Ovary (tissue), 3 donors: ENCODE data around the gene CC2D1A.

Experiments used
- CTCF ChIP-seq, 3 donors: fragments of 450-650 bp in 2 of 3; fragments of 200-600 bp in 1 of 3; IDR thresholded peaks; one replicate each; pipeline versions ENCODE4 v1.5.1 to v1.8.0; 2016 to 2022; ENCODE audit warnings: antibody characterized with exemption in 3 of 3, mild to moderate bottlenecking in 1 of 3
- EP300 ChIP-seq: sonication (generic); formaldehyde crosslinking; IDR thresholded peaks from one replicate; pipeline ENCODE4 v1.6.1; 2017; ENCODE audit warnings: antibody characterized with exemption
- POLR2A ChIP-seq: fragments of 450-650 bp; IDR thresholded peaks from one replicate; pipeline ENCODE4 v1.6.1; 2017; ENCODE audit warnings: antibody characterized with exemption, mild to moderate bottlenecking, moderate library complexity
- donor health status: DM: no; HTN: no; CAD: no.

- no peak for TF ChIP-seq CTCF (IDR thresholded peaks at IDR 0.05)
- TF ChIP-seq EP300, result no peak
- no peak for TF ChIP-seq POLR2A
These were observed 32.5 kb downstream of the CC2D1A start, which contains the start of gene PODNL1 for GRCh38 chr19:13938301-13939064.
